Measurements from ENCODE around the gene WDR27. TPM values are rescaled to one million over a fixed set of nuclear protein-coding genes. Genes with fewer than 3 reads are reported as not detected.
"Not testable (repeated sequence)": the region's sequence is repeated elsewhere in the genome, so short reads cannot be mapped to it uniquely, and the experiment has no call there.

WDR27 gene
- total RNA-seq, 1 experiment from 2014 or later, result 12.3 TPM

DNA sequence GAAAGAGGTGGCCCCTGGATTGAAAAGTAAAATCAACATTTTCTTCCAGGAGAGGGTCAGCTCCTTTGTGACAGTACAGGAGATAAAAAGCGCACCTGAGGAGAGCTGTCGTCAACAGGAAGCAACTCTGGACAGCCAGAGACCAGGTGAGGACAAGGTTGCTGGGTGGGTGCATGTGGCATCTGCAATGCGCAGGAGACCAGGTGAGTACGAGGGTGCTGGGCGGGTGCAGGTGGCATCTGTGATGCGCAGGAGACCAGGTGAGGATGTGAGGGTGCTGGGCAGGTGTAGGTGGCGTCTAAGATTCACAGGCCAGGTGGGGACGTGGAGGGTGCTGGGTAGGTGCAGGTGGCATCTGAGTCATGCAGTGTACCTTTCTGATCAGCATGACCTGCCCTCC, 38.4 kb downstream of the WDR27 start:
- no peak for DNase-seq (ENCODE audit: low read depth)

GRCh38 chr6:169661391-169661756, 40.5 kb downstream of the WDR27 start:
- no peak for DNase-seq (ENCODE audit: low read depth)

DNA sequence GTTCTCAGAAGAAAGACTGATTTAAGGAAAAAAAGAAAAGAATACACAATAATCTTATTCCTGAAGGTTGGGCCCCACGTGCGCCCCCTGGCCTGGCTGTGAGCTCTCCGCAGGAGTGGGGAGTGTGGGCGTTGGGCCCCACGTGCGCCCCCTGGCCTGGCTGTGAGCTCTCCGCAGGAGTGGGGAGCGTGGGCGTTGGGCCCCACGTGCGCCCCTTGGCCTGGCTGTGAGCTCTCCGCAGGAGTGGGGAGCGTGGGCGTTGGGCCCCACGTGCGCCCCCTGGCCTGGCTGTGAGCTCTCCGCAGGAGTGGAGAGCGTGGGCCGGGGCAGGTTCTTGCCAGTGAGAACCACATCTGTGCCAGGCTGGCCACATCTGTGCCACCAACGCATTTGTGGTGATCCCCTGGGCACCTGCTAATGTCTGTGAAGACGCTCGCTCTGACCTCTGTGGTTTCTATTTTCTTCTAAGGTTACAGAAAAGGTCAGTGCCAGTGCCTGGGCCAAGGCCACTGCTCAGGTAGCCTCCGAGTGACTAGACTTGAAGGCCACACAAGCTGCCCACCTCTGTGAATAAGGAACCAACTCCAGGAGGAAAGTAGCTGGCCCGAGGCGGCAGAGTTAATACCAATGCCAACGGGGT, 41.0 kb downstream of the WDR27 start:
- DNase-seq (ENCODE audit: low read depth), result no peak

- DNase-seq (ENCODE audit: low read depth), result no peak
Observed at GRCh38 chr6:169659820-169660610, 41.8 kb downstream of the WDR27 start.

DNA sequence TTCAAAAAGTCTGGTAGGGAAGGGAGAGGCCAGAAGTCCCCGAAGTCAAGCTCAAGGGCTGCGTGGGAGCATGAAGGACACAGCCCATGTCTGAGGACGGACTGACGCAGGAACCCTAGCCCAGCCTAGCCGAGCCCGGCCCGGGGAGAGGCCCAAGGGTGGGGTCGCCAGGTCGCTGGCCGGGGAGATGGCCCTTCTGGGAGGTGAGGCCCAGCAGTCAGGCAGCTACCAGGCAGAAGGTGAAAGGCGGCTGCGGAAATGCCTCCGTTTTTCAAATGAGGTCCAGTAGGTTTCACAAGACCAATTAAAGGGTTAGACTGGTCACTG, 44.6 kb downstream of the WDR27 start:
- no peak for DNase-seq (ENCODE audit: low read depth)

DNA sequence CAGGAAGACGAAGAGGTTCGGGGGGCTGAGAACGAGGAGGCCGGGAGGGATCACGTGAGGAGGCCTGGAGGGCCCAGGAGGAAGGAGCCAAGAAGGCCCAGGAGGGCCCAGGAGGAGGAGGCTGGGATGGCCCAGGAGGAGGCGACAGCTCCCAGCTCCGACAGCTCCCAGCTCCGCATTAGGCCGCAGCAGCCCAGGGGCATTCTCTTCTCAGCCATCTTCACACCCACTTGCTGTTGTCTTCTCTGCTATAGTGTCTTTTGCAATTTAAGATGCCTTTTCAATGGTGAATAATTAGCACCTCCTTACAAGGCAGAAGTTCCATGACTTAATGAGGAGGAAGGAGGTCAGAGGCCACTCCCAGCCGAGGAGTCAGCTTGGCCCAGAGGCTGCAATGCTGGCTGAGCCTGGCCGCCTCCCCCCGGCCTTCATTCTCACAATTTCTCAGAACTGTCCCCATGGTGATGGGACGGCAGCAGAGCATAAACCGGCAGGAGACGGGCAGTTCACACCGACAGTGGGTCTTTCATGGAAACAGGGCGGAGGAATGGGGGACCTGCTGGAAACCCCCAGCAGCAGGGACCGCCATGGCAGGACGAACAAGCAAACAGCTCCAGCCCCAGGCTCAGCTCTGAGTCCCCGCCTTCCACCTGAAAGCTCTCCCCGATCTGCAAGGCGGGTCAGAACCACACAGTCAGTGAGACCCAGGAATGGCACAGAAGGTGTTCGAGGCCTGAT, 45.1 kb downstream of the WDR27 start:
- DNase-seq (ENCODE audit: low read depth), result no peak

GRCh38 chr6:169654598-169655391, 47.0 kb downstream of the WDR27 start:
- DNase-seq (ENCODE audit: low read depth), result peak; percentile 82

DNA sequence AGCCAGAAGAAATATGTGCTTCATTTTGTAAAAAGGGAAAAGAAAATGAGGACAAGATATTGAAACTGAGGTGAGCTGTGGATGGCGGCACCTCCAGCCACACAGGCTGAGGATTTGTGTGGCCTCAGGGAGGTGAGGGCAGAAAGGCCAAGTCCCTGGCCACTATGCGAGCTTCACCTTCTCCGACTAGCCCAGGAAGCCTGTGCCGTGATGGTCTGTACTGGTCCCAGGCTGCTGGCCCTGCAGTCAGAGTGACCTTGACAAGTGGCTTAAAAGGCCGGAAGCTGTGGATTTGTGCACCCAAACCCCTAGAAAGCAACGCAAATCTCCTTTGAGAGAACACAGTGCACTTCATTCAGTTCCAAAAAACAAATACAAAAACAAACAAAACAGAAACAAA, 48.1 kb downstream of the WDR27 start:
- no peak for DNase-seq (ENCODE audit: low read depth)

DNA sequence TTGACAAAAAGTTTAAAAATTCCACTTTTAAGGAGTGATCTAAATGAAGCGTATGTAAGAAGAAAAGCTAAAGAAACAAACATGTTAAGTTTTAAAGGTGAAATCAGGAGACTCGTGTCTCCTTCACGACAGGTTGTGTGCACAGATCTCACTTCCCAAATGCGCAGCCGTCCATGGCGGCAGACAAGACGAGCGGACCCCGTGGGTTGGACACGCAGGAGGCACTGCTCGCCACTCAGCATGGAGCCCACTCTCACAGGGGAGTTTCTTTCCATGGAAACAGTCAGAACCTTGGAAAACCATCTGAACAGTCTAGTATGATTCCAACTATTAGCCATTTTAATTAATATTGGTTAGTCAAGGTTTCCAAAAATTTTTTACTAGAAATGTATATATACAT, 48.9 kb downstream of the WDR27 start:
- DNase-seq (ENCODE audit: low read depth), result no peak

GRCh38 chr6:169651498-169651897, 50.3 kb downstream of the WDR27 start:
- no peak for DNase-seq (ENCODE audit: low read depth)

GRCh38 chr6:169650959-169651292, 50.9 kb downstream of the WDR27 start:
- DNase-seq (ENCODE audit: low read depth), result no peak

- DNase-seq (ENCODE audit: low read depth), result no peak
Observed at GRCh38 chr6:169650241-169650958, 51.4 kb downstream of the WDR27 start.

DNA sequence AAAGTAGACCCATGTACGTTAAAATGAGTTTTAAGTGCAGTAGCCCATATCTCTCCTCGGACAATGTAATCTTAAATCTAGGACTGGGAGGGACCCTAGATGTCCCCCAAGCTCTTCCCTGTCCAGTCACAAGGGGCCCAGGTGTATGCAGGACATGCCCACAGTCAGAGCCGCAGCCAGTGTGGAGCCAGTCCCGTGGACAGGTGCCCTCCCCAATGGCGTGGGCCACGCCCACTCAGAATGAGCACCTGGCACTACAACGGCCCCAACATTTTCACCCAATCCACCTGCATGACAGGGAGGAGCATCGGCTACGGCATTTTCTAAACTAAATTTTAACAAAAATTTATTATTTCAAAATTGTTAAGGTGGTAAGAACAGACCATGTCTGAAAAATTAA, 53.2 kb downstream of the WDR27 start:
- no peak for DNase-seq (ENCODE audit: low read depth)

DNA sequence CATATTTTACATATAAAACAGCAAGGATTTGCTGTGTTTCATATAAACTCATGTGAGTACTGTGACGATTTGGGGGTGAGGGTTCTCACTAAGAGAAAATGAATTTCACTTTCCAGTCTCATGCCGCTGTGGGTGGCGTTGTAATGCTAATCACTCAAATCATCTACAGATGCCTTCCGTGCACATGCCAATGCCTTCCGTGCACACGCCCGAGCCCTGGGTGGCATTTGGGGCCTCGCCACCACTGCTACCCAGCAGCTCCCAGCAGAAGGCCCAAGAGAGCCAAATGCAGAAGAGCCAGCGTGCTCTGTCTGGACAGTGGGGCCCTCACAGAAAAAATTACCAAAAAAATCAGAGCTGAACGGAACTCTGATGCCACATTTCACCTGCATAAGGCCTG, 53.7 kb downstream of the WDR27 start:
- DNase-seq (ENCODE audit: low read depth), result no peak

GRCh38 chr6:169647637-169648036, 54.2 kb downstream of the WDR27 start:
- no peak for DNase-seq (ENCODE audit: low read depth)

- DNase-seq (ENCODE audit: low read depth), result no peak
Observed at GRCh38 chr6:169646906-169647567, 54.8 kb downstream of the WDR27 start.

- DNase-seq (ENCODE audit: low read depth), result not testable (repeated sequence)
Observed at GRCh38 chr6:169645459-169645858, 56.4 kb downstream of the WDR27 start.

- no peak for DNase-seq (ENCODE audit: low read depth)
Observed at GRCh38 chr6:169643521-169643920, 58.3 kb downstream of the WDR27 start.

- DNase-seq (ENCODE audit: low read depth), result no peak
Observed at GRCh38 chr6:169642455-169642854, 59.4 kb downstream of the WDR27 start.

DNA sequence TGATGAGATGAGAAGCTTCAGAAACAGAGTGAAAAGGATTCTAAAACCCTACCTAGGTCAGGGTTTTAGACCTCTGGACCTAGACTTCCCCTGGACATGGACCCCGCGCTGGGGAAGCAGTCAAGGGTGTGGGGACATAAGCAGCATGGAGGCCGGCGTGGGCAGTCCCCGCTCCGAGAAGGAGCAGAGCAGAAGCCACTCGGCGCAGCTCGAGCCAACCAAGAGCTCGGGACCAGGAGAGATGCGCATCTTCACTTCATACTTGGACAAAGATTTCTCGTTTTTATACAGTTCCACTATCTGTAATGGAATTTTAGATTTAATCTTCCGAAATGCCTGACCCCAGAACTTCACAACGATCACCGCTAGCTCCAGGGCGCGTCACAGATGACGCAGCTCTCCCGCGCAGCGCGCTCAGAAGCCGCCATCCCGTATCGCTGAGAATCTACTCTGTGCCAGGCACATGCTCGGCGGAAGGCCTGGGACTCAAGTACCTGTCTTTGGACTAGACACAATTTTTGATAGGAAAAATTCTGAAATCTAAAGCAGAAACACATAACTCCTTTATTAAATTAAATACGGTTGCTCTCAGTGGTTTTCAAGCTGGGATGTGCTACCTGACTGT, 60.3 kb downstream of the WDR27 start:
- no peak for DNase-seq (ENCODE audit: low read depth)

- no peak for DNase-seq (ENCODE audit: low read depth)
Observed at GRCh38 chr6:169640983-169641382, 60.8 kb downstream of the WDR27 start.

Measured in RPMI7951 (cell line).